ENCODE results near the gene RAD1. TPM values are rescaled to one million over a fixed set of nuclear protein-coding genes. Genes with fewer than 3 reads are reported as not detected.

The RAD1 gene
- total RNA-seq, 1 donor from 2014 or later: 15.7 TPM

DNA sequence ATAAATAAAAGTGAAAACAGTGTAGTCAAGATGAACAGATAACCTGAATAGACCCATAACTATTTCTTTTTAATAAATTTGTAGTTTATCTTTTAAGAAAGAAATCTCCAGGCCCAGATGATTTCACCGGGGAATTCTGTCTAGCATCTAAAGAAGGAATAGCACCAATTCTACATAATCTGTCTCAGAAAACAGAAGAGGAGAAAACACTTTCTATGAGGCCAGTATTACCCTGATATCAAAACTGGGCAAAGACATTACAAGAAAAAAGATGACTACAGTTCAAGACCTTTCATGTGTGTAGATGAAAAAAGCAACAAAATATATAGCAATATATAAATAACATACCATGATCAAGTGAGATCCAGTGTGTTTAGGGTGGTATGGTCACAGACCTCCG, 44.9 kb downstream of the RAD1 start:
- no peaks in the 10 kb centered on the region for H3K36me3 ChIP-seq (ENCODE audit: control insufficient read depth in 3 of 3, insufficient read depth in 3 of 3, low read length in 3 of 3)
- H3K9ac ChIP-seq (ENCODE audit: low read depth in 1 of 3, low read length in 3 of 3): no peak overlapping the region
- H3K4me3 ChIP-seq (ENCODE audit: low read length in 3 of 3): no peak overlapping the region
- H3K27me3 ChIP-seq (ENCODE audit: control insufficient read depth in 3 of 3, insufficient read depth in 3 of 3, low read length in 3 of 3): no peaks in the 10 kb centered on the region
- H3K9me3 ChIP-seq (ENCODE audit: control insufficient read depth in 3 of 3, low read length in 3 of 3): no peaks in the 10 kb centered on the region
- H3K4me1 ChIP-seq (ENCODE audit: control insufficient read depth in 3 of 3, insufficient read depth in 3 of 3, low read length in 3 of 3): no peaks in the 10 kb centered on the region
- no peak overlapping the region for H3K27ac ChIP-seq (ENCODE audit: low read depth, low read length)

DNA sequence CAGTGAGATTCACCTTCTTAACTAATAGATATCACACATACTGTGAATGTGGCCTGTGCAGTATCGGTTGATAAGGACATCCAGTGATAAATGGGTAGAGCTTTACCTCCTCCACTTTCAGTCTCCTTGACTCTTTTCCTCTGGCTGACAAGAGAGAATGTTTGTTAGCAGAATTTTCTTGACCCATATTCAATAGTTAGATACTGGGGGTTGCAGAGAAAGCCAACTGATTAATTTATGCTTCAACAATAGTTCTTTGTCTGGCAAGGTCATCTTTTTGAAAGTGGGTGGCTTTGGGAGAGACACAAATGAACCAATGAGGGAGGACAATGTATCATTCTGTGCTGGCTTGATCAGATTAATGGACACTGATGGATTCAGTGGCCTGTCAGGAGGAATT, 46.0 kb downstream of the RAD1 start:
- H3K27ac ChIP-seq (ENCODE audit: low read depth, low read length): no peak overlapping the region
- no peaks in the 10 kb centered on the region for H3K36me3 ChIP-seq (ENCODE audit: control insufficient read depth in 3 of 3, insufficient read depth in 3 of 3, low read length in 3 of 3)
- no peak overlapping the region for H3K4me3 ChIP-seq (ENCODE audit: low read length in 3 of 3)
- H3K27me3 ChIP-seq (ENCODE audit: control insufficient read depth in 3 of 3, insufficient read depth in 3 of 3, low read length in 3 of 3): no peaks in the 10 kb centered on the region
- no peak overlapping the region for H3K9ac ChIP-seq (ENCODE audit: low read depth in 1 of 3, low read length in 3 of 3)
- H3K9me3 ChIP-seq (ENCODE audit: control insufficient read depth in 3 of 3, low read length in 3 of 3): no peaks in the 10 kb centered on the region
- H3K4me1 ChIP-seq (ENCODE audit: control insufficient read depth in 3 of 3, insufficient read depth in 3 of 3, low read length in 3 of 3): no peaks in the 10 kb centered on the region

DNA sequence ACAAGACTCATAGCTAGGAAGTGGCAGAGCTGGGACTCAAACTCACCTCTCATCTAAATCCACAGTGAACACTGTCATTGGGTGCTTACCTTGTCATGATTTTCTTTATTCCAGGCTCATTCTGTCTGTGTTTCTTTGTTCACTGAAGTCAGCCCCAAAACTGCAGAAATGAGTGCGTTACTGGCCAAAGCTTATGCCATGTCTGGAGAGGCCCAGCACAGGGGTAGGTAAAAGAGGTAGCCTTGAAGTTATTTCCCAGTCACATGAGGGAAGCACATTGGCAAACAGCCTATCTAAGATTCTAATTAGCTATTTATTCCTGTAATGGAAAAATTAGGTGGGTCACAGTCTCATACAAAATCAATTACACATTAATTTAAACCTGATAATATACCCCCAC, 46.5 kb downstream of the RAD1 start:
- Histone ChIP-seq H3K9me3 (ENCODE audit: control insufficient read depth in 3 of 3, low read length in 3 of 3) (no peaks in the 10 kb centered on the region), H3K9ac (ENCODE audit: low read depth in 1 of 3, low read length in 3 of 3) (no peak overlapping the region), H3K27ac (ENCODE audit: low read depth, low read length) (no peak overlapping the region), H3K27me3 (ENCODE audit: control insufficient read depth in 3 of 3, insufficient read depth in 3 of 3, low read length in 3 of 3) (no peaks in the 10 kb centered on the region), H3K4me3 (ENCODE audit: low read length in 3 of 3) (no peak overlapping the region), H3K4me1 (ENCODE audit: control insufficient read depth in 3 of 3, insufficient read depth in 3 of 3, low read length in 3 of 3) (no peaks in the 10 kb centered on the region), H3K36me3 (ENCODE audit: control insufficient read depth in 3 of 3, insufficient read depth in 3 of 3, low read length in 3 of 3) (no peaks in the 10 kb centered on the region)

DNA sequence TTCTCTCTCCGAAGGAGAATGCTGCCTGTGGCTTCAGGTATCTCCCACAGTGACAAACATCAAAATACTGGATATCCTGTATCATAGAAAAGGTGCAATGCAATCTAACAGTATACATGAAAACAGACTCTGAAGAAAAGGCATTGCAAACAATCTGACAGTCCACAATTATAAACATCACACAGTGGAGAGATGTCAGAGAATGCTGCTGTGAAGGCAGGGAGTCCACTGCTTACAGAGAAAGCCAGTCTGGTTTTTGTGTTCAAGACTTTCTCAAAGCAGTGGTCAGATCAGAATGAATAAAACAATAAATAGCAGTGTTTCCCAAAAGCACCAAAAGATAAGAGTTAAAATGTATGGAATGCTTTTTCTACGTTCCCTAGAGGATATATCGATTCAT, 47.6 kb downstream of the RAD1 start:
- Histone ChIP-seq H3K9ac (ENCODE audit: low read depth in 1 of 3, low read length in 3 of 3) (no peak overlapping the region), H3K27ac (ENCODE audit: low read depth, low read length) (no peak overlapping the region), H3K27me3 (ENCODE audit: control insufficient read depth in 3 of 3, insufficient read depth in 3 of 3, low read length in 3 of 3) (no peaks in the 10 kb centered on the region), H3K9me3 (ENCODE audit: control insufficient read depth in 3 of 3, low read length in 3 of 3) (no peaks in the 10 kb centered on the region), H3K4me1 (ENCODE audit: control insufficient read depth in 3 of 3, insufficient read depth in 3 of 3, low read length in 3 of 3) (peaks cover 0 to 3% (median 0%) of the 10 kb centered on the region in 3 donors), H3K4me3 (ENCODE audit: low read length in 3 of 3) (no peak overlapping the region), H3K36me3 (ENCODE audit: control insufficient read depth in 3 of 3, insufficient read depth in 3 of 3, low read length in 3 of 3) (no peaks in the 10 kb centered on the region)

DNA sequence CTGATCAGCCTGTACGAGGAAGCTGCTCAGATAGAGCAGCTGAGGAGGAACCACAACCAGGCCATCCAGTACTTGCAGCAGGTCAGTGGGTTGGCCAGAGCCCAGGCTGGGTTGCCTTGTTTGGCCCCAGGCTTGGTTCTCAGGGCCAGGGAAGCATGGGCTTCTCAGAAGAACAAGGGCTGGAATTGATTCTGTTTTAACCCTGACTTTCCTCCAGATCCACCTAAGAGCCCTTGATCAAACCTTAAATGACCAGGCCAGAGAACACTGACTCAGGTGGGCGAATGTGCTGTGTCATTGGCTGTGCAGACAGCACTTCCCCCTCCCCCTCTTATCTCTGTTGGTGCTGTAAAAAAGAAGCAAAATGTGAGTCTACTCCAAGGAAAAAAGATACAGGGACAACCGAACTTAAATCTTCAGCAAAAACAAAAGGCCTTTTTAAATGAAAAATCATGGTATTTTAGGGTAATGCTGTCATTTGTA, 48.3 kb downstream of the RAD1 start:
- H3K9me3 ChIP-seq (ENCODE audit: control insufficient read depth in 3 of 3, low read length in 3 of 3): no peaks in the 10 kb centered on the region

DNA sequence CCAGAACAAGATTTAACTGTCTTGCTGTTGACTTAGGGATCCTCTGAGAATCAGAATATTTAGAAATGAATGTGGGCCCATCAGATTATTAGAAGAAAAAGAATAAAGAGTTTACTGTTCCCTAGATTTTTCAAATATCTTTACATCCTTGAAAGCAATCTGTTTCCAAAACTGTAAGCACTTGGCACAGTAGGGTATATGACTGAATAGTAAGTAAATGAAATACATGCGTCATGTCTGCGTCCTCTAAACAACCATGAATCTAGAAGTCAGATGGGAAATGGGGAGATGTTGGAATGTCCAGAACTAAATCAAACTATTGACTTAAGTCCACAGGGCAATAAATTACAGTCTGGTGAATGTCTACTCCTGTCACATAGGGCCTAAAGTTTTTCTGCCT, 50.2 kb downstream of the RAD1 start:
- Histone ChIP-seq H3K4me1 (ENCODE audit: control insufficient read depth in 3 of 3, insufficient read depth in 3 of 3, low read length in 3 of 3) (peaks cover 0 to 4% (median 0%) of the 10 kb centered on the region in 3 donors), H3K27me3 (ENCODE audit: control insufficient read depth in 3 of 3, insufficient read depth in 3 of 3, low read length in 3 of 3) (no peaks in the 10 kb centered on the region), H3K27ac (ENCODE audit: low read depth, low read length) (no peak overlapping the region), H3K4me3 (ENCODE audit: low read length in 3 of 3) (no peak overlapping the region), H3K9ac (ENCODE audit: low read depth in 1 of 3, low read length in 3 of 3) (no peak overlapping the region), H3K36me3 (ENCODE audit: control insufficient read depth in 3 of 3, insufficient read depth in 3 of 3, low read length in 3 of 3) (no peaks in the 10 kb centered on the region), H3K9me3 (ENCODE audit: control insufficient read depth in 3 of 3, low read length in 3 of 3) (no peaks in the 10 kb centered on the region)

More for the DNA sequence above, 48.3 kb downstream of the RAD1 start:
- H3K36me3 ChIP-seq (ENCODE audit: control insufficient read depth in 3 of 3, insufficient read depth in 3 of 3, low read length in 3 of 3): no peaks in the 10 kb centered on the region
- no peak overlapping the region for H3K27ac ChIP-seq (ENCODE audit: low read depth, low read length)
- no peak overlapping the region for H3K9ac ChIP-seq (ENCODE audit: low read depth in 1 of 3, low read length in 3 of 3)
- H3K4me1 ChIP-seq (ENCODE audit: control insufficient read depth in 3 of 3, insufficient read depth in 3 of 3, low read length in 3 of 3): peaks cover 0 to 4% (median 0%) of the 10 kb centered on the region in 3 donors
- no peaks in the 10 kb centered on the region for H3K27me3 ChIP-seq (ENCODE audit: control insufficient read depth in 3 of 3, insufficient read depth in 3 of 3, low read length in 3 of 3)
- H3K4me3 ChIP-seq (ENCODE audit: low read length in 3 of 3): no peak overlapping the region

DNA sequence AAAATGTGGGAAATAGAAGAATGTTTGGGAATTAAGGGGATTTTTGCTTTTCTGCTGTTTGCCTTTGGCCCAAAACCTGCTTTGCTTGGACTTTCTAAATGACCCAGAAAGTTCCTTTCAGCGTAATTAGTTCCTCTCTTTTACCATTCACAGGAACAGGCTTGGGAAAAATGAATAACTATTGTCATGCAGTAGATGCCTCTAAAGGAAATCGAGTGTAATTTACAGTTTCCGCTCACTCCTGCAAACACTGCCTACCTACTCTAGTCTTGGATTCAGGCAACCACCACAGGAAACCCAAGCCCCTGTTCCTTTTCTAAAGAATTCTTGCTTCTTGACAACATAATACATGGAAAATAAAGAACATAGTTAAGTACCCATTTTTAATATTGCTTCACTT, 51.4 kb downstream of the RAD1 start:
- Histone ChIP-seq H3K9me3 (ENCODE audit: control insufficient read depth in 3 of 3, low read length in 3 of 3) (no peaks in the 10 kb centered on the region), H3K9ac (ENCODE audit: low read depth in 1 of 3, low read length in 3 of 3) (no peak overlapping the region), H3K4me3 (ENCODE audit: low read length in 3 of 3) (no peak overlapping the region), H3K27me3 (ENCODE audit: control insufficient read depth in 3 of 3, insufficient read depth in 3 of 3, low read length in 3 of 3) (no peaks in the 10 kb centered on the region), H3K4me1 (ENCODE audit: control insufficient read depth in 3 of 3, insufficient read depth in 3 of 3, low read length in 3 of 3) (peaks cover 0 to 4% (median 0%) of the 10 kb centered on the region in 3 donors), H3K36me3 (ENCODE audit: control insufficient read depth in 3 of 3, insufficient read depth in 3 of 3, low read length in 3 of 3) (no peaks in the 10 kb centered on the region), H3K27ac (ENCODE audit: low read depth, low read length) (no peak overlapping the region)

DNA sequence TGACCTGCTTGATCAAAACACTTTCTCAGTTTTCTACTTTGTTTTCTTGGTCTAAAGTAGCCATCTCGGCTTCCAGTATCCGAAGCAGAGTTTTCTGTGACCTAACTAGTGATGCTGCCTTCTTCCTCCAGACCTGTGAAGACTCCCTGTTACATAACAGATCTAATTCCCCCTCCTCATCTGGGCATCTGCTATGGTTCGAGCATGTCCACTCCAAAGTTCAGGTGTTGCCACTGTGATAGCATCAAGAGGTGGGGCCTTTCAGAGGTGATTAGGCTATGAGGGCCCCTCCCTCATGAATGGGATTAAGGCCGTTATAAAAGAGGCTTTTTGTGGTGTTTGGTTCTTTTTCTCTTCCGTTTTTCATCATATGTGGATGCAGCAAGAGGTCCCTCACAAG, 56.1 kb downstream of the RAD1 start:
- Histone ChIP-seq H3K9me3 (ENCODE audit: control insufficient read depth in 3 of 3, low read length in 3 of 3) (no peaks in the 10 kb centered on the region), H3K4me1 (ENCODE audit: control insufficient read depth in 3 of 3, insufficient read depth in 3 of 3, low read length in 3 of 3) (peaks cover 0 to 4% (median 0%) of the 10 kb centered on the region in 3 donors), H3K27me3 (ENCODE audit: control insufficient read depth in 3 of 3, insufficient read depth in 3 of 3, low read length in 3 of 3) (no peaks in the 10 kb centered on the region), H3K9ac (ENCODE audit: low read depth in 1 of 3, low read length in 3 of 3) (no peak overlapping the region), H3K27ac (ENCODE audit: low read depth, low read length) (no peak overlapping the region), H3K36me3 (ENCODE audit: control insufficient read depth in 3 of 3, insufficient read depth in 3 of 3, low read length in 3 of 3) (no peaks in the 10 kb centered on the region), H3K4me3 (ENCODE audit: low read length in 3 of 3) (no peak overlapping the region)

DNA sequence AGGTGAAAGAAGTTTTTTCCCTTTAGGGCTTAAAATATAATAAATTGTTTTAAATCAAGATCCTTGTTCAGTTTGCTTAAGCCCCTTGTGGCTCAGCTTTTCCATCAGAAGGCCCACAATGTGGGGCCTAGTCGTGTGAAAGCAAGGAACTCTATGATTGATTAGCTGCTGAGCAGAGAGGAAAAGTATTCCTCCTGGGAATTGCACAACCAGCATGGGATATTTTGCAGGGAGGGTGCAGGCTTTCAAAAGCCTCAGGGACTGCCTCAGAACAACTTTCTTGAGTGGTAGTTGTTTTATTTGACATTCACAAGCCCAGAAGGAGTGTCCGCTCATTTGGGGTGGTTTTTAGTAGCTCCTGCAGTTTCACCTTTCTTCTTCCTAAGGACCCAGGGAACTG, 56.5 kb downstream of the RAD1 start:
- H3K4me1 ChIP-seq (ENCODE audit: control insufficient read depth in 3 of 3, insufficient read depth in 3 of 3, low read length in 3 of 3): peaks cover 0 to 4% (median 0%) of the 10 kb centered on the region in 3 donors
- H3K9ac ChIP-seq (ENCODE audit: low read depth in 1 of 3, low read length in 3 of 3): no peak overlapping the region
- no peak overlapping the region for H3K4me3 ChIP-seq (ENCODE audit: low read length in 3 of 3)
- no peak overlapping the region for H3K27ac ChIP-seq (ENCODE audit: low read depth, low read length)
- no peaks in the 10 kb centered on the region for H3K36me3 ChIP-seq (ENCODE audit: control insufficient read depth in 3 of 3, insufficient read depth in 3 of 3, low read length in 3 of 3)
- H3K9me3 ChIP-seq (ENCODE audit: control insufficient read depth in 3 of 3, low read length in 3 of 3): no peaks in the 10 kb centered on the region
- H3K27me3 ChIP-seq (ENCODE audit: control insufficient read depth in 3 of 3, insufficient read depth in 3 of 3, low read length in 3 of 3): no peaks in the 10 kb centered on the region

DNA sequence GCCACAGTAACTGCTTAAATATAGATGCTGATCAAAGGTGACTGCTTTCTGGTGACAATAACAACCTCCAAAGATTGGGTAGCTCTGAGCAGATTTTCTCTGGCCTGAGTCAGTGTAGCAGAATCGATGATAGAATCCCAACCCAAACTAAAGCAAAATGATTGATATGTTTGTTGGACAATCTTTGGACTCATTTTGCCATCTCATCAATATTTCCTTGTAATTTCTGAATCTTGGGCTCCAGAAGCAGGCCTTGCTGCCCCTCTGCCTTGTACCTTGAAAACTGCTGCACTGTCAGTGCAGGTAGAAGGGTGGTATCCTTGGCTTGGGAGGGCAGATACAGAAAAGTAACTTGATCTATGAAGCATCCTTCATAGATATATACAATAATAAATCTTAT, 57.4 kb downstream of the RAD1 start:
- Histone ChIP-seq H3K36me3 (ENCODE audit: control insufficient read depth in 3 of 3, insufficient read depth in 3 of 3, low read length in 3 of 3) (no peaks in the 10 kb centered on the region), H3K4me1 (ENCODE audit: control insufficient read depth in 3 of 3, insufficient read depth in 3 of 3, low read length in 3 of 3) (peaks cover 0 to 3% (median 0%) of the 10 kb centered on the region in 3 donors), H3K4me3 (ENCODE audit: low read length in 3 of 3) (no peak overlapping the region), H3K27ac (ENCODE audit: low read depth, low read length) (no peak overlapping the region), H3K27me3 (ENCODE audit: control insufficient read depth in 3 of 3, insufficient read depth in 3 of 3, low read length in 3 of 3) (no peaks in the 10 kb centered on the region), H3K9me3 (ENCODE audit: control insufficient read depth in 3 of 3, low read length in 3 of 3) (no peaks in the 10 kb centered on the region), H3K9ac (ENCODE audit: low read depth in 1 of 3, low read length in 3 of 3) (no peak overlapping the region)

DNA sequence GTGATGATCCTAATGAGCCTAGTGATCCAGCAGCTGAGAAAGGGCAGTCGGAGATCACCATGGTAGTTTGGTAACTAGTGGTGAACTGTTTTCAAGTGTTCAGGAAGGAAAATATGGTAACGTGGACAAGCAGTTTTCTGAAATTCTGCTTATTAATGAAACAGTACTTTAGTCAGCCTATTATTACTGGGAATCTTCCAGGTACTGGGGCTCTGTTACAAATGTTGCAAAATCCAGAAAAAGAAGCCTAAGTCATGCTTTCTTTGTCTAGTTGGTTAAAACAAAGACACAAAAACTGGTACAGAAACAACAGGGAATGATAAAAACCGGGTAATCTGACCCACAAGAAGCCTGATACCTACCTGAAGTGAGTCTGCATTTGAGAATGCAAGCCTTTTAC, 58.1 kb downstream of the RAD1 start:
- H3K4me3 ChIP-seq (ENCODE audit: low read length in 3 of 3): no peak overlapping the region
- H3K4me1 ChIP-seq (ENCODE audit: control insufficient read depth in 3 of 3, insufficient read depth in 3 of 3, low read length in 3 of 3): no peaks in the 10 kb centered on the region
- no peak overlapping the region for H3K27ac ChIP-seq (ENCODE audit: low read depth, low read length)
- H3K9ac ChIP-seq (ENCODE audit: low read depth in 1 of 3, low read length in 3 of 3): no peak overlapping the region
- H3K27me3 ChIP-seq (ENCODE audit: control insufficient read depth in 3 of 3, insufficient read depth in 3 of 3, low read length in 3 of 3): no peaks in the 10 kb centered on the region
- no peaks in the 10 kb centered on the region for H3K36me3 ChIP-seq (ENCODE audit: control insufficient read depth in 3 of 3, insufficient read depth in 3 of 3, low read length in 3 of 3)
- no peaks in the 10 kb centered on the region for H3K9me3 ChIP-seq (ENCODE audit: control insufficient read depth in 3 of 3, low read length in 3 of 3)

Data from skeletal muscle tissue (tissue), 4 donors.